ENCODE results near the gene GATA5. TPM values are rescaled to one million over a fixed set of nuclear protein-coding genes. Genes with fewer than 3 reads are reported as not detected.

The GATA5 gene
- total RNA-seq, 1 experiment from 2014 or later: not detected

DNA sequence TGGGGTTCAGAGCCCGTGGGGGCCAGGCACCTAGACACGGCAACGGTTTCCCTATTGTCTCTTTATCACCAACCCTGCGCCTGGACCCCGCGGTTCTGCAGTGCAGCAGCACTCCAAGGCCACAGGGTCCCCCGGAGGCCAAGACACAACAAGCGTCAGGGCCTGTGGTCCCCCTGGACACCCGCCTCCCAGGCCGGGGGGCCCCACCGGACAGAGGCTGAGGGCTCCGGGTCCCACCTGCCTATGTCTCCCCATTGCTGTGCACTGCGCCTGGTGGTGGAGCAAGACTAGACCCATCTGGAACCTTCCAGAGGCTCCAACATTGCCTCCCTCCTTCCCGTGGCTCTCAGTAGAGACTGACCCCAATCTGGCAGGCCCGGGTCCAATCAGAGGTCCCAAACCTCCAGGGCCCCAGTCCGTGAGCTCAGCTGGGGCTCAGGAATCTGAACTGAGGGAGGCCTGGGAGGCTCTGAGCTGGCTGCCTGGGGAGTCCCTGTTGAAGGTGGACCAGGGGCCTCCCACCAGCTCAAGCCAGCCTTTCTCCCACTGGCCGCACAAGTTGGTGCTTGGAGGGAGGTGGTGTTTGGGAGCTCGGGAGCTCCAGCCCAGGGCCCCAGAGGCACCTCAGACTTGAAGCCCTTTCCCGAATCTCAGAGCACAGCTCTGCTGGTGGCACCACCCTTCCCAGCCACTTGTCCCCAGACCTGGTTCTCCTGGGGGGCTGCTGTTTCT is 8.8 kb downstream of the GATA5 start (continued):
- no peak for TF ChIP-seq TCF7L2 (IDR thresholded peaks at IDR 0.05; ENCODE audit: borderline replicate concordance, extremely low read depth, insufficient read depth, insufficient read length)

DNA sequence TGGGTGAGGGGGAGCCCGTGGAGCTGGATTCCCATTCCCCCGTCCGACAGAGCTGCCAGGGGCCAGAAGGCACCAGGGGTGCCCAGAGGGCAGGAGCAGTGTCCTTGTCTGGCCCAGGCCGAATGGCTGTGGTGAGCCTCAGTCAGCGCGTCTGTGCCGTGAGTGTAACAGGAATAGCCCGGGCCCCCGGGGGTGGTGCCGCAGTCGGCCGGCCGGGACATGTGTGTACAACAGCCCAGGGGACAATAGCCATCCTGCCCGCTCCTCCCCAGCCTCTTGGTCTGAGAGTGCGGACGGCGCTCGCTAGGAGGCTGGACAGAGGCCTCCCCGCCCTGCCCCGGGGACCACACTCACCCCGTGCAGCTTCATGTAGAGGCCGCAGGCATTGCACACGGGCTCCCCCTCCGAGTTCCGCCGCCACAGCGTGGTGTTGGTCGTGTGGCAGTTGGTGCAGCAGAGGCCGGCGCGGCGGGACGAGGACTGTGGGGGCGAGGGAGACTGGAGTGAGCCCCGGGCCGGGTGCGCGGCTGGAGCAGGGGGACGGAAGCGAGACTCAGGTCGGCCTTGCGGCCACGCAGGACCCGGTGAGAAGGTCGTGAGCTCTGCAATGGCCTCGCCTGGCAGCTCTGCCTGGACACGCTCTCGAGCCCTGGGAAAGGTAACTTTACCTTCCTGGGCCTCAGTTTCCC is 9.6 kb downstream of the GATA5 start:
- ATAC-seq: no peak
- ChIA-PET POLR2A (no interaction called here), CTCF (no interaction called here), RAD21 (ENCODE audit: low non-redundant PET in 1 of 2, low total read pairs in 2 of 2, uncharacterized antibody in 2 of 2, unreplicated experiment in 2 of 2) (no interaction called here)
- TF ChIP-seq, protein P1, sequence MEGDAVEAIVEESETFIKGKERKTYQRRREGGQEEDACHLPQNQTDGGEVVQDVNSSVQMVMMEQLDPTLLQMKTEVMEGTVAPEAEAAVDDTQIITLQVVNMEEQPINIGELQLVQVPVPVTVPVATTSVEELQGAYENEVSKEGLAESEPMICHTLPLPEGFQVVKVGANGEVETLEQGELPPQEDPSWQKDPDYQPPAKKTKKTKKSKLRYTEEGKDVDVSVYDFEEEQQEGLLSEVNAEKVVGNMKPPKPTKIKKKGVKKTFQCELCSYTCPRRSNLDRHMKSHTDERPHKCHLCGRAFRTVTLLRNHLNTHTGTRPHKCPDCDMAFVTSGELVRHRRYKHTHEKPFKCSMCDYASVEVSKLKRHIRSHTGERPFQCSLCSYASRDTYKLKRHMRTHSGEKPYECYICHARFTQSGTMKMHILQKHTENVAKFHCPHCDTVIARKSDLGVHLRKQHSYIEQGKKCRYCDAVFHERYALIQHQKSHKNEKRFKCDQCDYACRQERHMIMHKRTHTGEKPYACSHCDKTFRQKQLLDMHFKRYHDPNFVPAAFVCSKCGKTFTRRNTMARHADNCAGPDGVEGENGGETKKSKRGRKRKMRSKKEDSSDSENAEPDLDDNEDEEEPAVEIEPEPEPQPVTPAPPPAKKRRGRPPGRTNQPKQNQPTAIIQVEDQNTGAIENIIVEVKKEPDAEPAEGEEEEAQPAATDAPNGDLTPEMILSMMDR (IDR thresholded peaks at IDR 0.05 in 2 of 3, conservative IDR thresholded peaks at IDR 0.05 in 1 of 3; ENCODE audit: borderline replicate concordance in 1 of 3, insufficient read depth in 1 of 3, low read depth in 2 of 3, low read length in 2 of 3): no peak
- Histone ChIP-seq H3K36me3 (ENCODE audit: control insufficient read depth in 1 of 2, insufficient read depth in 2 of 2, low read length in 2 of 2) (no peaks in the 10 kb centered on the region), H3K4me2 (ENCODE audit: low read length) (no peak overlapping the region), H2AFZ (ENCODE audit: low read depth, low read length, poor library complexity, severe bottlenecking) (no peak overlapping the region), H3K4me1 (ENCODE audit: control insufficient read depth in 1 of 2, insufficient read depth in 2 of 2, low read length in 2 of 2) (no peaks in the 10 kb centered on the region), H4K20me1 (ENCODE audit: insufficient read depth) (no peaks in the 10 kb centered on the region), H3K27me3 (ENCODE audit: insufficient read depth, low read length) (no peaks in the 10 kb centered on the region), H3K9me3 (ENCODE audit: control insufficient read depth in 1 of 2, insufficient read depth in 1 of 2, low read depth in 1 of 2, low read length in 2 of 2) (no peaks in the 10 kb centered on the region), H3K9me2 (ENCODE audit: insufficient read depth) (no peaks in the 10 kb centered on the region), H3K27ac (ENCODE audit: low read depth, low read length) (no peak overlapping the region), H3K4me3 (replicated peaks in 1 of 2; ENCODE audit: low read depth in 1 of 2, low read length in 2 of 2) (no peak overlapping the region), H3K79me2 (ENCODE audit: insufficient read depth, low read length) (no peaks in the 10 kb centered on the region), H3K9ac (ENCODE audit: low read length) (no peak overlapping the region)
- no TSS peak for BruUV-seq (replicated peaks)
- no peak for DNase-seq (ENCODE audit: low read depth, low spot score)
- intact Hi-C loops (cut with micrococcal nuclease): no loop called here

DNA sequence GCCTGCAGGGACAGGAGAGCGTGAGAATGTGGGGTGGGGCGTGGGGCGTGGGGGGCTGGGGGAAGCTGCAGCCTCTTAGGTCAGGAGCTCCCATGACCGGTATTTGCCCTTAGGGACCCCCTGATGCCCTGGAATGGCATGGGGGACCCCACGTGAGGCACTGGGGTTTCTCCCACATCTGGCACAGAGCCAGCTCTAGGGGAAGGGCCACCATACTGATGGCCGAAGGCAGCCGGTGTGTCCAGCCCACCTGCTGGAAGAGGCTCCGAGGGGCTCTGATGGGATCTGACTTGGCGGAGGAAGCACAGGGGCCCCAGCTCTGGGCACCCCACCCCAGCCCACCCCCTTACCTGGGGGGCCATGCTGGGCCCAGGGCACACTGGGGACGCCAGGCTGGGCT is 10.8 kb downstream of the GATA5 start:
- ChIA-PET CTCF (no interaction called here), POLR2A (no interaction called here), RAD21 (ENCODE audit: low non-redundant PET in 1 of 2, low total read pairs in 2 of 2, uncharacterized antibody in 2 of 2, unreplicated experiment in 2 of 2) (no interaction called here)
- intact Hi-C loops (cut with micrococcal nuclease): no loop called here
- no peaks in the 10 kb centered on the region for H3K4me1 ChIP-seq (ENCODE audit: control insufficient read depth in 1 of 2, insufficient read depth in 2 of 2, low read length in 2 of 2)
- H4K20me1 ChIP-seq (ENCODE audit: insufficient read depth): no peaks in the 10 kb centered on the region
- DNase-seq (ENCODE audit: low read depth, low spot score) (no peak), ATAC-seq (no peak)
- BruUV-seq (replicated peaks): no TSS peak
- no peaks in the 10 kb centered on the region for H3K27me3 ChIP-seq (ENCODE audit: insufficient read depth, low read length)
- H3K4me3 ChIP-seq (replicated peaks in 1 of 2; ENCODE audit: low read depth in 1 of 2, low read length in 2 of 2): no peak overlapping the region
- no peaks in the 10 kb centered on the region for H3K79me2 ChIP-seq (ENCODE audit: insufficient read depth, low read length)
- H2AFZ ChIP-seq (ENCODE audit: low read depth, low read length, poor library complexity, severe bottlenecking): no peak overlapping the region
- no peak overlapping the region for H3K4me2 ChIP-seq (ENCODE audit: low read length)
- H3K9me3 ChIP-seq (ENCODE audit: control insufficient read depth in 1 of 2, insufficient read depth in 1 of 2, low read depth in 1 of 2, low read length in 2 of 2): no peaks in the 10 kb centered on the region
- no peaks in the 10 kb centered on the region for H3K9me2 ChIP-seq (ENCODE audit: insufficient read depth)
- no peaks in the 10 kb centered on the region for H3K36me3 ChIP-seq (ENCODE audit: control insufficient read depth in 1 of 2, insufficient read depth in 2 of 2, low read length in 2 of 2)
- no peak overlapping the region for H3K27ac ChIP-seq (ENCODE audit: low read depth, low read length)
- H3K9ac ChIP-seq (ENCODE audit: low read length): no peak overlapping the region
- TF ChIP-seq ZNF274 (IDR thresholded peaks at IDR 0.05; ENCODE audit: low read depth, low read length): no peak
- TF ChIP-seq JUND (IDR thresholded peaks at IDR 0.05): no peak
- TF ChIP-seq POLR2A (IDR thresholded peaks at IDR 0.05; ENCODE audit: borderline replicate concordance, extremely low read depth, insufficient read depth, insufficient read length): no peak
- TF ChIP-seq, protein P2, sequence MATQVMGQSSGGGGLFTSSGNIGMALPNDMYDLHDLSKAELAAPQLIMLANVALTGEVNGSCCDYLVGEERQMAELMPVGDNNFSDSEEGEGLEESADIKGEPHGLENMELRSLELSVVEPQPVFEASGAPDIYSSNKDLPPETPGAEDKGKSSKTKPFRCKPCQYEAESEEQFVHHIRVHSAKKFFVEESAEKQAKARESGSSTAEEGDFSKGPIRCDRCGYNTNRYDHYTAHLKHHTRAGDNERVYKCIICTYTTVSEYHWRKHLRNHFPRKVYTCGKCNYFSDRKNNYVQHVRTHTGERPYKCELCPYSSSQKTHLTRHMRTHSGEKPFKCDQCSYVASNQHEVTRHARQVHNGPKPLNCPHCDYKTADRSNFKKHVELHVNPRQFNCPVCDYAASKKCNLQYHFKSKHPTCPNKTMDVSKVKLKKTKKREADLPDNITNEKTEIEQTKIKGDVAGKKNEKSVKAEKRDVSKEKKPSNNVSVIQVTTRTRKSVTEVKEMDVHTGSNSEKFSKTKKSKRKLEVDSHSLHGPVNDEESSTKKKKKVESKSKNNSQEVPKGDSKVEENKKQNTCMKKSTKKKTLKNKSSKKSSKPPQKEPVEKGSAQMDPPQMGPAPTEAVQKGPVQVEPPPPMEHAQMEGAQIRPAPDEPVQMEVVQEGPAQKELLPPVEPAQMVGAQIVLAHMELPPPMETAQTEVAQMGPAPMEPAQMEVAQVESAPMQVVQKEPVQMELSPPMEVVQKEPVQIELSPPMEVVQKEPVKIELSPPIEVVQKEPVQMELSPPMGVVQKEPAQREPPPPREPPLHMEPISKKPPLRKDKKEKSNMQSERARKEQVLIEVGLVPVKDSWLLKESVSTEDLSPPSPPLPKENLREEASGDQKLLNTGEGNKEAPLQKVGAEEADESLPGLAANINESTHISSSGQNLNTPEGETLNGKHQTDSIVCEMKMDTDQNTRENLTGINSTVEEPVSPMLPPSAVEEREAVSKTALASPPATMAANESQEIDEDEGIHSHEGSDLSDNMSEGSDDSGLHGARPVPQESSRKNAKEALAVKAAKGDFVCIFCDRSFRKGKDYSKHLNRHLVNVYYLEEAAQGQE (IDR thresholded peaks at IDR 0.05; ENCODE audit: low read depth): no peak
- no peak for TF ChIP-seq YY1 (IDR thresholded peaks at IDR 0.05; ENCODE audit: extremely low read depth, insufficient replicate concordance, low read depth, low read length)
